ENCODE data around the gene ZNF804B. TPM values are rescaled to one million over a fixed set of nuclear protein-coding genes. Genes with fewer than 3 reads are reported as not detected.

ZNF804B gene
- total RNA-seq, 3 donors from 2014 or later (not counting 1 experiment from before 2014, with no cell fraction given) = not detected

GRCh38 chr7:88746126-88746525, 13.4 kb upstream of the ZNF804B start:
- Mint-ChIP-seq H3K9me3 (peaks cover 6 to 8% of the 10 kb centered on the region in 2 donors), H3K4me1 (no peaks in the 10 kb centered on the region), H3K36me3 (no peaks in the 10 kb centered on the region), H3K27ac (no peak overlapping the region), H3K27me3 (ENCODE audit: low read depth in 2 of 2) (no peaks in the 10 kb centered on the region), H3K4me3 (no peak overlapping the region)
- no peak overlapping the region for H3K27ac ChIP-seq (ENCODE audit: low read length)
- no peaks in the 10 kb centered on the region for H3K9me3 ChIP-seq (ENCODE audit: control insufficient read depth, insufficient read depth, low read length)
- intact Hi-C loops (cut with micrococcal nuclease) = no loop called here
- no peak for TF ChIP-seq CTCF (IDR thresholded peaks at IDR 0.05)
- no peak for ATAC-seq
- WGBS (ENCODE audit: insufficient coverage) = 68% methylated on average over 2 of the region's 3 CpGs
- DNase-seq = no peak
- H3K4me3 ChIP-seq (ENCODE audit: low read length) = no peak overlapping the region
- H3K36me3 ChIP-seq (ENCODE audit: control insufficient read depth, insufficient read depth, low read length) = no peaks in the 10 kb centered on the region
- H3K27me3 ChIP-seq (ENCODE audit: control insufficient read depth, insufficient read depth, low read length) = no peaks in the 10 kb centered on the region
- no peaks in the 10 kb centered on the region for H3K4me1 ChIP-seq (ENCODE audit: control insufficient read depth, insufficient read depth, low read length)

GRCh38 chr7:88756802-88757201, 2.7 kb upstream of the ZNF804B start:
- no CpG with 5 or more reads among the region's 1 CpG for WGBS (ENCODE audit: insufficient coverage)
- H3K36me3 Mint-ChIP-seq = peaks cover 6% of the 10 kb centered on the region
- peaks cover 2 to 9% of the 10 kb centered on the region in 2 donors for H3K27me3 Mint-ChIP-seq (ENCODE audit: low read depth in 2 of 2)
- H3K27ac Mint-ChIP-seq = no peak overlapping the region
- Histone ChIP-seq H3K27me3 (ENCODE audit: control insufficient read depth, insufficient read depth, low read length) (peaks cover 9% of the 10 kb centered on the region), H3K4me1 (ENCODE audit: control insufficient read depth, insufficient read depth, low read length) (no peaks in the 10 kb centered on the region), H3K4me3 (ENCODE audit: low read length) (no peak overlapping the region), H3K36me3 (ENCODE audit: control insufficient read depth, insufficient read depth, low read length) (no peaks in the 10 kb centered on the region), H3K9me3 (ENCODE audit: control insufficient read depth, insufficient read depth, low read length) (no peaks in the 10 kb centered on the region), H3K27ac (ENCODE audit: low read length) (no peak overlapping the region)
- no peaks in the 10 kb centered on the region for H3K4me1 Mint-ChIP-seq
- H3K9me3 Mint-ChIP-seq = peaks cover 4 to 13% of the 10 kb centered on the region in 2 donors
- ATAC-seq (no peak), DNase-seq (no peak)
- intact Hi-C loops (cut with micrococcal nuclease) = no loop called here
- H3K4me3 Mint-ChIP-seq = no peak overlapping the region
- no peak for TF ChIP-seq CTCF (IDR thresholded peaks at IDR 0.05)

GRCh38 chr7:88757371-88757770, 2.1 kb upstream of the ZNF804B start:
- no peaks in the 10 kb centered on the region for H3K4me1 Mint-ChIP-seq
- no peak for TF ChIP-seq CTCF (IDR thresholded peaks at IDR 0.05)
- peaks cover 2 to 9% of the 10 kb centered on the region in 2 donors for H3K27me3 Mint-ChIP-seq (ENCODE audit: low read depth in 2 of 2)
- no peak for ATAC-seq
- no peak overlapping the region for H3K4me3 Mint-ChIP-seq
- Histone ChIP-seq H3K36me3 (ENCODE audit: control insufficient read depth, insufficient read depth, low read length) (no peaks in the 10 kb centered on the region), H3K4me3 (ENCODE audit: low read length) (no peak overlapping the region), H3K27ac (ENCODE audit: low read length) (no peak overlapping the region), H3K27me3 (ENCODE audit: control insufficient read depth, insufficient read depth, low read length) (peaks cover 9% of the 10 kb centered on the region), H3K4me1 (ENCODE audit: control insufficient read depth, insufficient read depth, low read length) (no peaks in the 10 kb centered on the region), H3K9me3 (ENCODE audit: control insufficient read depth, insufficient read depth, low read length) (no peaks in the 10 kb centered on the region)
- DNase-seq = no peak
- intact Hi-C loops (cut with micrococcal nuclease) = no loop called here
- H3K36me3 Mint-ChIP-seq = peaks cover 6% of the 10 kb centered on the region
- WGBS (ENCODE audit: insufficient coverage) = 60% methylated on average over 1 of the region's 2 CpGs
- peaks cover 4 to 11% of the 10 kb centered on the region in 2 donors for H3K9me3 Mint-ChIP-seq
- H3K27ac Mint-ChIP-seq = no peak overlapping the region
